Kidney (tissue), 14 donors: ENCODE measurements around the gene KPNA5. TPM values are rescaled to one million over a fixed set of nuclear protein-coding genes. Genes with fewer than 3 reads are reported as not detected.

Experiments used
- DNase-seq, 5 donors: peaks; one replicate each; pipeline ENCODE4 v3.0.0-alpha.2; 2013 to 2020
- FAIRE-seq: peaks from 2 replicates; lab custom pipeline; 2012; peaks lifted over from hg19 to GRCh38; lab: Jason Lieb, UNC
- H3K27ac ChIP-seq, 2 donors: one replicate each; pipeline ENCODE4 v1.7.0; 2013; ENCODE audit warnings: low read depth in 2 of 2, low read length in 2 of 2, inconsistent platforms in 1 of 2
- H3K27me3 ChIP-seq: one replicate; pipeline ENCODE4 v1.7.1; 2013; ENCODE audit warnings: low read length, inconsistent platforms; ENCODE audit not compliant: control insufficient read depth, insufficient read depth
- H3K36me3 ChIP-seq, 3 donors: one replicate each; pipeline versions ENCODE4 v1.7.0 to v1.7.1; 2013; ENCODE audit warnings: low read length in 3 of 3, control low read depth in 1 of 3, inconsistent platforms in 1 of 3; ENCODE audit not compliant: insufficient read depth in 3 of 3, control insufficient read depth in 2 of 3
- H3K4me1 ChIP-seq, 3 donors: one replicate each; pipeline versions ENCODE4 v1.7.0 to v1.7.1; 2013; ENCODE audit warnings: low read length in 3 of 3, inconsistent platforms in 1 of 3, low read depth in 1 of 3; ENCODE audit not compliant: control insufficient read depth in 2 of 3, insufficient read depth in 2 of 3
- H3K4me3 ChIP-seq, 3 donors: one replicate each; pipeline versions ENCODE4 v1.7.0 to v1.8.1; 2013; ENCODE audit warnings: low read length in 3 of 3, control low read depth in 1 of 3, inconsistent platforms in 1 of 3
- H3K9ac ChIP-seq, 3 donors: one replicate each; pipeline versions ENCODE4 v1.7.0 to v1.7.1; 2013; ENCODE audit warnings: low read length in 3 of 3, control low read depth in 1 of 3, inconsistent platforms in 1 of 3
- H3K9me3 ChIP-seq, 3 donors: one replicate each; pipeline versions ENCODE4 v1.7.0 to v1.7.1; 2013; ENCODE audit warnings: low read length in 3 of 3, control low read depth in 1 of 3, inconsistent platforms in 1 of 3; ENCODE audit not compliant: control insufficient read depth in 2 of 3, insufficient read depth in 1 of 3
- intact Hi-C: fragments of 100-400 bp; cut with DNase I; formaldehyde crosslinking; loops from one replicate; pipeline ENCODE4 v1.11.1; 2022
- polyA plus RNA-seq: library from polyadenylated mRNA; stranded (reverse); fragments of 350-450 nt; fragmentation: Illumina TruSeq; extraction: RNeasy Lipid Tissue Mini Kit (QIAGEN cat#74804); gene quantifications from one replicate; pipeline ENCODE4 v1.2.3, GENCODE V29; 2014; ENCODE audit warnings: low read depth, low replicate concordance; ENCODE audit not compliant: insufficient read depth
- total RNA-seq: library from RNA; stranded (reverse); fragmentation: NEBNext Ultra II Directional; extraction: Animal tissue kit (Norgen Biotek cat#: 25700); gene quantifications from one replicate; pipeline ENCODE4 v1.2.1, GENCODE V29; 2021
- TF ChIP-seq, protein P1 (sequence below): IDR thresholded peaks from 3 replicates; pipeline ENCODE4 v1.5.1; 2012; ENCODE audit warnings: mild to moderate bottlenecking, moderate library complexity, borderline replicate concordance; ENCODE audit not compliant: insufficient read depth; ENCODE audit errors: extremely low read depth
- donor health status: control.
- donor health status: control.
- donor health status: control.
- donor health status: control.
- donor health status: control.
- donor health status: DM: yes; HTN: yes; CAD: no.
- donor health status: Normal renal cell carcinoma (clear cell type).

KPNA5 gene
- total and polyA plus RNA-seq, 2 donors from 2014 or later = 2.5 to 18.2 TPM

DNA sequence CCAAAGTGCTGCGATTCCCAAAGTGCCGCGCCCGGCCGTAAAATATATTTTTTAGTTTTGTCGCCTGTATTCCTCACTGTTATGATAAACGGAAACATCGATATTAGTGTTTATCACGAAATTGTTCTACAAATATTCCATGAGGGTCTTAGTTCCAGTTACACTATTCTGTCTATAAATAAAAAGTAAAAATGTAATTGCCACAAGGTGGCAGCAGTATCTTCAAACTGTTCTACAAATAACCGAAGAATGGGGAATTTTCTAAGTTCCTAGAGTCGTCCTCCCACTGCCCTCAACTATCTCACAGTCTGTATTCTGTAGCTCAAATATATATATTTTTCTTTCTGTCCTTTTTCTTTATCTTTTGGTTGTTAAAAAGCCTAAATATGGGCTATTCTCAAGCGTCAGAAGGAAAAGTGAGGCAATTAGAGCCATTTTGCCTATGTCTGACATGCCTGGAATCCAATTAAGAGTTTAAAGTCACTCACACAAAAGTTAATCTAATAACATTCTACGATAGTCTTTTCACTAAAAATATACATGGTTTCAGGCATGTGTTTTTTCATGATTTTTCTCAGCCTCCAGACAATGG, 98.7 kb downstream of the KPNA5 start:
- peak in 2 of 5 donors; percentile 58 to 62 for DNase-seq
- Histone ChIP-seq H3K4me3 (peak overlapping the region in 1 of 3 donors; percentile 19), H3K4me1 (no peaks in the 10 kb centered on the region), H3K36me3 (no peaks in the 10 kb centered on the region), H3K27me3 (no peaks in the 10 kb centered on the region), H3K9ac (no peak overlapping the region), H3K9me3 (no peaks in the 10 kb centered on the region), H3K27ac (no peak overlapping the region)
- TF ChIP-seq, protein P1, sequence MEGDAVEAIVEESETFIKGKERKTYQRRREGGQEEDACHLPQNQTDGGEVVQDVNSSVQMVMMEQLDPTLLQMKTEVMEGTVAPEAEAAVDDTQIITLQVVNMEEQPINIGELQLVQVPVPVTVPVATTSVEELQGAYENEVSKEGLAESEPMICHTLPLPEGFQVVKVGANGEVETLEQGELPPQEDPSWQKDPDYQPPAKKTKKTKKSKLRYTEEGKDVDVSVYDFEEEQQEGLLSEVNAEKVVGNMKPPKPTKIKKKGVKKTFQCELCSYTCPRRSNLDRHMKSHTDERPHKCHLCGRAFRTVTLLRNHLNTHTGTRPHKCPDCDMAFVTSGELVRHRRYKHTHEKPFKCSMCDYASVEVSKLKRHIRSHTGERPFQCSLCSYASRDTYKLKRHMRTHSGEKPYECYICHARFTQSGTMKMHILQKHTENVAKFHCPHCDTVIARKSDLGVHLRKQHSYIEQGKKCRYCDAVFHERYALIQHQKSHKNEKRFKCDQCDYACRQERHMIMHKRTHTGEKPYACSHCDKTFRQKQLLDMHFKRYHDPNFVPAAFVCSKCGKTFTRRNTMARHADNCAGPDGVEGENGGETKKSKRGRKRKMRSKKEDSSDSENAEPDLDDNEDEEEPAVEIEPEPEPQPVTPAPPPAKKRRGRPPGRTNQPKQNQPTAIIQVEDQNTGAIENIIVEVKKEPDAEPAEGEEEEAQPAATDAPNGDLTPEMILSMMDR = peak; percentile 36
- peak; percentile 64 for FAIRE-seq
- intact Hi-C loops = no loop called here

DNA sequence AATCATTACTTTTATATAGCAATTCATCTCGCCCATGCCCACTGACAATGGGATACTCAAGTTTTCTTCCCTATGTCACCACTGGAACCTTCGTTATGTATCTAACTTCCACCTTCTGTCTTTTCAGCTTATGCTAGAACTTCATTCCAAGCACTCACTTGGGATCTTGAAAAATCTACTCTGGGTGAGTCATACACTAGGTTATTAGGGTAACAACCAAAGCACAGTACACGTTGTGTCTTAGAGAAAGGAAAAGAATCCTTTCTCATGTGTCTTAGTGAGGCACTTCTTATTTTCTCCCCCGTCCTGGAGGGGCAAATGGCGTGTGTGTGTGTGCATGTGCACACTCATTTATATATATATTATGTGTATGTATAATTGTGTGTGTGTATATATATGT, 102.8 kb downstream of the KPNA5 start:
- no peaks in the 10 kb centered on the region for H3K9me3 ChIP-seq
- no peak overlapping the region for H3K27ac ChIP-seq
- no peak for FAIRE-seq
- H3K27me3 ChIP-seq = no peaks in the 10 kb centered on the region
- intact Hi-C loops = no loop called here
- TF ChIP-seq, protein P1 = no peak
- no peaks in the 10 kb centered on the region for H3K4me1 ChIP-seq
- no peak for DNase-seq
- no peak overlapping the region for H3K4me3 ChIP-seq
- H3K36me3 ChIP-seq = no peaks in the 10 kb centered on the region
- H3K9ac ChIP-seq = no peak overlapping the region

Other genes starting within 250 kb of the KPNA5 start
- 8.2 TPM for gene CALHM6, start 219.8 kb upstream of the KPNA5 start, total RNA-seq
- gene CALHM6, start 219.8 kb upstream of the KPNA5 start, polyA plus RNA-seq = 2.4 TPM
- gene CALHM5, start 169.6 kb upstream of the KPNA5 start, total RNA-seq = 1.3 TPM
- gene CALHM5, start 169.6 kb upstream of the KPNA5 start, polyA plus RNA-seq = 2.1 TPM
- not detected for gene TRAPPC3L, start 135.5 kb upstream of the KPNA5 start, total RNA-seq
- not detected for gene TRAPPC3L, start 135.5 kb upstream of the KPNA5 start, polyA plus RNA-seq
- gene CALHM4, start 127.5 kb upstream of the KPNA5 start, total RNA-seq = not detected
- 0.60 TPM for gene CALHM4, start 127.5 kb upstream of the KPNA5 start, polyA plus RNA-seq
- 39.3 TPM for gene RWDD1, start 109.7 kb upstream of the KPNA5 start, total RNA-seq
- gene RWDD1, start 109.7 kb upstream of the KPNA5 start, polyA plus RNA-seq = 84.1 TPM
- 1.8 TPM for gene RSPH4A, start 64.7 kb upstream of the KPNA5 start, total RNA-seq
- 0.62 TPM for gene RSPH4A, start 64.7 kb upstream of the KPNA5 start, polyA plus RNA-seq
- 11.6 TPM for gene ZUP1, start 12.4 kb upstream of the KPNA5 start, total RNA-seq
- 5.8 TPM for gene ZUP1, start 12.4 kb upstream of the KPNA5 start, polyA plus RNA-seq
- gene FAM162B, start 84.5 kb downstream of the KPNA5 start, total RNA-seq = 4.3 TPM
- 5.8 TPM for gene FAM162B, start 84.5 kb downstream of the KPNA5 start, polyA plus RNA-seq
- gene GPRC6A, start 147.9 kb downstream of the KPNA5 start, total RNA-seq = not detected
- 0.73 TPM for gene GPRC6A, start 147.9 kb downstream of the KPNA5 start, polyA plus RNA-seq
- gene RFX6, start 196.0 kb downstream of the KPNA5 start, total RNA-seq = not detected
- gene RFX6, start 196.0 kb downstream of the KPNA5 start, polyA plus RNA-seq = not detected